NOMO-1 treated with DMSO at 0.1 percent for 48 hours (cell line): ENCODE data around the gene JDP2.
A peak's percentile ranks its signal among the peaks of the same experiment; 100 is the strongest.

Experiments used
- DNase-seq: peaks from one replicate; lab custom pipeline; 2025; ENCODE audit not compliant: unreplicated experiment; lab: John Stamatoyannopoulos, UW

The JDP2 gene

DNA sequence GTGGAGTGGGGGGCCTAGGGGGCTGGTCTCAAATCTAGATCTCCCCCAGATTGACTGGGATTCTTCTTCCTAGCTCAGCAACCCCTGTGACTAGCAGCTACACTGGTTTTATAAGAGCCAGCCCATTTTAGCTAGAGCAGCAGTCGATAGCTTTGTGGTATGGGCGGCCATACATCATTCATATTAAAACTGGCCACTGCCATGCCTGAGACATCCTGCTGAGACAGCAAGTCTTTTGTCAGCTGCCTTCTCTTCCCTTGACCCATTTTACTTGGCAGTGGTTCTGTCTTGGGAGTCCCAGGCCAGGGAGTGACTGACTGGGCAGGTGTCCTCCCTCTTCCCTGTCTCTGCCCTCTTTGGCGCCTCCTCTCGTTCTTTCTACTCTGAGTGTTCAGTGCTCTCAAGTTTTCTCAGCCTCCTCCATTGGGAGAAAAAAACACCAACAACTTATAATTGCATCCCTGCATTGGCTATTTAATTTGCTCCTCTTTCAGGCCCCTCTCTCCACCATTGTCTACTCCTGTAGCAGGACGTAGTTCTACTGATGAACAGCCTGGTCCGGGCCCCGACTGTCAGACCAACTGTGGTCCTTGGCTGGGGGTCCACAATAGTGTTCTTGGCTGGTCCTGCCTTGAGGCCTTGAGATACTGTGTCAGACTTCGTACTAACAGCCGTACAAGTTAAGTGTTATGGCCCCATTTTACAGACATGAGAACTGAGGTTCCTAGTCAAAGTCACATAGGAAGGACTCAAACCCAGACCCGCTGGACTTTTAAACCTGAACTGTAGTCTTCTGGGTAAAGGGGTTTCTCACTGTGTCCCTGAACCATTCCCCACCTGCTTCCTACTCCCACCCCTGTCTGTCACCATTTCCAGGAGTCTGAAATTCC lies 18.3 kb upstream of the JDP2 start:
- no peak for DNase-seq

DNA sequence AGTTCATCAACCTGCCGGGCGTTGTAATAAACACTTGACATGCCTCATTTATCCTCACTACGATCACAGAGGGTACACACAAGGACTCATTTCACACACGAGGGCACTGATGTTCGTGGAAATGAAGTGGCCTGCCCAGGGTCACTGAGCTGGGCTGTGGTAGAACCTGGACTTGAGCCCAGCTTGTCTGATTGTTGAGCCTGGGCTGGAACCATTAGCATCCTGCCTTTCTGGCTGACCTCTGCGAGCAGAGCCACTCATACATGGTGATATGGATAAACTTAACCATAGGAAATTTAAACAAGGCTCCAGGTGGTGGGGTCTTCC lies 16.6 kb upstream of the JDP2 start:
- no peak for DNase-seq

DNA sequence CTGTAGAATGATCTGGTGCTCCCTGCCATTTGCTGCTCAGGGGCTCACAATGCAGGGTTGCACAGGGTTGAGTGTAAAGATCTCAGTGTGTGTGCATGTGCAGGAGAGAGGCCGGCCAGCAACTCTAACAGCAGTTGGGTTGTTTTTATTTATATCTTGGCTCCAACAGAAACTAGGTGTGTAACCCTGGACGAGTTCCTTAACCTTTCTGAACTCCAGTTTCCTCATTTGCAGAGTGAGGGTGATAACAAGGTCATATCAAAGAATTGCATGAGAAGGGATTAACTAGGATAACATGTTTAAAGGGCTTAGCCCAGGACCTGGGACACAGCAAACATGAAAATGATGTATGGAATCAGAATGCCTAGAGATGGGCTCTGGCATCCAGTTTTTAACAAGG lies 14.8 kb upstream of the JDP2 start:
- DNase-seq = no peak

DNA sequence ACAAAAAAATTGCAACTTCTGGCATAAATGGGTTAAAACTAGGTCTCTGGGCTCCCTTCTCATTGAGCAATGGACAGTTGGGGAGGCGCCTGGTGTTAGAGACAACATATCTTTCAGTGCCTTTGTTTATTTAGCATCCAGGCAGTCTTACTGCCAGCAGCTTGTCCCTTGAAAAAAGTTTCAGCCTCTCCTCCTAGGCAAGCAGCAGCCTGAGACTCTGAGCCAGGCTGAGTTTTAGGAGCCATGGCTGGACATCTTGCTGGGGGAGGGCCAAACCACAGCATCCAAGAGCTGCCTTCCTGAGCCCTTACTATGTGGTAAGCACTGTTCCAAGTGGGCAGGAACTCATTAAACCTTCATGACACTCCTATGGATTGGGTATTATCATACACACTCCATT lies 10.1 kb upstream of the JDP2 start:
- no peak for DNase-seq

DNA sequence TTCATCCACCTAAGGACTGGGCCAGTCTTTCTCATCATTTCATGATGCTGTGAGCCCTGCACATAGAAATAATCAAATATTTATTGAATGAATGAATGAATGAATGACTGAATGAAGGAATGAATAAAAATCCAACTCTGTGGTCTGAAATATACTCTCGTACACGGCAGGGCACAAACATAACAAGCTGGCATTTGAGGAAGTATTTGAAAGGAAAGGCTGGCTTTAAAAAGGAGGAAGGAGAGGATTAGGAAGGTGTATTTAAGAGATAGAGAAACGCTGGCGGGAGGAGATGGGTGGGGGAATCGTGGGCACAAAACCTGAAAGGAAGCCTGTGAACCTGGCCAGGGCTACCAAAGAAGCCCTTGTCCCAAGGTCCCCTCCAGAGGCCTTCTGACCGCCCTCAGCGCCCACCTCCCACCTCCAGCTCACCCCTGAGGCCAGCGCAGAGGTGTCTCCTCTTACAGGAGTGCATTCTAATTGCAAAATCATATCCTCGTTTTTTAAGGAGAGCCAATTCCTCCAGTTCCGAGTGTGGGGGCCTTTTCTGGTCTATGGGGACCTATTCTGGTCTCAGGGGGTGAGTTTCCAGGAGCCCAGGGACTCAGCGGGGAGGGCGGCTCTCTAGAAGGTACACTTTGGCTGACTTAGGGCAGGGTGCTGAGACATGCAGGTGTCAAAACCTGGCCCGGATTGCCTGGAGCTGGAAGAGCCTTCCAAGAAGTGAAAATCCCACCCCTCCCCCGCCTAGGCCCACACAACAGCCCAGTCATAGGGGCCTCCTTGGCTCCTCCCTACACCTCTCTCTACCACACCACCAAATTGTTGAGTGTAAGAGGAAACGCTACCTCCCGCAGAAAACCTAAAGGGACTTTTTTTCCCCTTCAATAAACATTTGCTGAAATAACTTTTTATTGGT lies 8.7 kb upstream of the JDP2 start:
- DNase-seq = peak; percentile 68

DNA sequence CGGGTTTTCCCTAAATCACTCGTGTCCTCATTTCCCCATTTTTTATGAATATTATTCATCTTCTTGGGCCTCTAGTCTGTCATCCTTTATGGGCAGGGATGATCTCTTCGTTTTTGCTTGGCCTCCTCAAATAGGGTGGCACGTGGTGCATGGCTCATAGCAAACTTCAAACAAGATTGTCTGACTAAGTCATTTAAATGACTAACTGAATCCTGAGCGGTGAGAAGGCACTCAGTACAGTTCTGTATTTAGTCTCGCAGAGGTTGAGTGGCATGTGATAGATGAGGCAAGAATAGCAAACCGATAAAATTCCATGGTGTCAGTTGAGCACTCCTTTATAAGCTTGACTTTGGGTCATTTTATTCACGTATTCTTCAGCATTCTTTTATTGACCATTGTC lies 5.7 kb upstream of the JDP2 start:
- DNase-seq = peak; percentile 74

DNA sequence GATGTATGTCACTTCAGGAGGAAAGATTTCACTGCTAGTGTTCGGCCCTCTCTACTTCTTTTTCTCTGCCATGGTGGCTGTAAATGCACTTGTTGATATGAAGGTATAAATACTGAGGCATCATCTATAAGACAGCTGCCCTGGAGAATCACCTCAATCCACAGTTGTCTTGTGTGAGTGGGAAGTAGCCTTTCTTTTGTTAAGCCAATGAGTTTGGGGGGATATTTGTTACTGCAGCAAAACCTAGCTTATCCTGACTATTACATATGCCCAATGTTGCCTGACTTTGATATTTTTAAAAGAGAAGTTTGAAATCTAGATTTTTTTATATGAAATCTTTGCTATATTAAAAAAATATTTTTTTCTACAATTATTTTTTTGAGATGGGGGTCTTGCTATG lies 3.3 kb upstream of the JDP2 start:
- no peak for DNase-seq

DNA sequence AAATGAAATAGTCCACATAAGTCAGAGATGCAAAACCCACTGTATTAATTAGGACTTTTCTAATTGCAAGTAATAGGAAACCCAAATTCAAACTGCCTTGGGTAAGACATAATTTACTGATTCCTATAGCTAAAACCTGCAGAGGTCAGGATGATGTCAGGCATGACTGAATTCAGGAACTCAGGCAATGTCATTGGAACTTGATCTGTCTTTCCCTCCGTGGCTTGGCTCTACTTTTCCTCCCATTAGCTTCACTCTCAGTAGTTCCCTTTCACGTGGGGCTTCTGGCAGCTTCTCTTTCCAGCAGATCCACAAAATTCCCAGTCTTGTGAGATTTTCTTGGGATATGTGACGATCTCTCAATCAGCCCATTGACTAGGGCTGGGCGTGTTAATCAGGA lies 2.4 kb upstream of the JDP2 start:
- no peak for DNase-seq

DNA sequence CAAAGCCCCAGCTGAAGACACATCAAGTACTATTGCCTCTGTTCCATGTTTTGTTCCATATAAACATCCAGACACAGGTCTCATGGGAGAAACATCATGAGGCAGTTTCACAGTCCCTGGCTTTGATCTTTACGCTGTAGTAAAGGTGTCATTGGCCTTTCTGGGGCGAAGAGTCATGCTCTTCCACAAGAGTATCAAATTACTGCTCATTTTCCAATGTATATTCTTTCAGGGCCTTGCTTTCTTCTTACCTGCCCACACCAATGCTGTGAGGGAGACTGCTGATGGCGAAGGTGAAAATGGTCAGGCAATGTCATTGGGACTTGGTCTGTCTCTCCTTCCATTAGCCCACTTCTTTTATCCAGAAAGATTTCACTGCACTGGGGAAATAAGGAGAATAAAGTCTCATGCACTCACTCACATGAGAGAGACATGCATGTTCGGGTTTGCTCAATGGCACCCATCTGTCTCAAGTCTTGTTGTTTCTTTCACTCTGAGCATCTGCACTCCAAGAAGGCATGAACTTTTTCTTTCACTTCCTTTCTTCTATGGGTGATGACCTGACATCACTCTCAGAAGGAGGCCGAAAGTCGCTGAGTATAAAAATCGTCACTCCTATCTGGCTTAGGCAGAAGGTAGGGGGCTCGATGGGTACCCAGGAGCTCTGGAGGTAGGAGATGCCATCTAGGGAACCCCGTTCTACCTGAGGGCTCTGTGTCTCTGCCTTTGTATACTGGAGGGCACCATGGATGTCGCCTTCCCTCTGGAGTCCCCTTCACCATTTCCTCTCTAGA lies 1.3 kb upstream of the JDP2 start:
- peak; percentile 82 for DNase-seq

DNA sequence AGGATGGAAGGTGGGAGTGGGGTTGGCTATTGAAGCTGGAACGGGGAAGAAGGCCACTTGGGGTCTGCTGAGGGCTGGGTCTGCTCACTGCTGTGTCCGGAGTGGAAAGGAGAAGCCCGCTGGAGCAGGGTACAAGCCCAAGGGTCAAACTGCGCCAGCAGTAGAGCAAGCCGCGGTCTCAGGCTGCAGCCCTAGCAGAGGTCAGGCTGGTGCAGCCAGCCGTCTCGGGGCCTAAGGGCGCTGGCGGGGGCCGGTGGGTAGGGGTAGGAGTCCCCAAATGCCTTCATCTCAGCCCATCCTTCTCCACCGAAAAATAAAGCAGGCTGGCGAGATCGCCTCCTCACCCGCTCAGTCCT lies 718 bp upstream of the JDP2 start:
- no peak for DNase-seq

DNA sequence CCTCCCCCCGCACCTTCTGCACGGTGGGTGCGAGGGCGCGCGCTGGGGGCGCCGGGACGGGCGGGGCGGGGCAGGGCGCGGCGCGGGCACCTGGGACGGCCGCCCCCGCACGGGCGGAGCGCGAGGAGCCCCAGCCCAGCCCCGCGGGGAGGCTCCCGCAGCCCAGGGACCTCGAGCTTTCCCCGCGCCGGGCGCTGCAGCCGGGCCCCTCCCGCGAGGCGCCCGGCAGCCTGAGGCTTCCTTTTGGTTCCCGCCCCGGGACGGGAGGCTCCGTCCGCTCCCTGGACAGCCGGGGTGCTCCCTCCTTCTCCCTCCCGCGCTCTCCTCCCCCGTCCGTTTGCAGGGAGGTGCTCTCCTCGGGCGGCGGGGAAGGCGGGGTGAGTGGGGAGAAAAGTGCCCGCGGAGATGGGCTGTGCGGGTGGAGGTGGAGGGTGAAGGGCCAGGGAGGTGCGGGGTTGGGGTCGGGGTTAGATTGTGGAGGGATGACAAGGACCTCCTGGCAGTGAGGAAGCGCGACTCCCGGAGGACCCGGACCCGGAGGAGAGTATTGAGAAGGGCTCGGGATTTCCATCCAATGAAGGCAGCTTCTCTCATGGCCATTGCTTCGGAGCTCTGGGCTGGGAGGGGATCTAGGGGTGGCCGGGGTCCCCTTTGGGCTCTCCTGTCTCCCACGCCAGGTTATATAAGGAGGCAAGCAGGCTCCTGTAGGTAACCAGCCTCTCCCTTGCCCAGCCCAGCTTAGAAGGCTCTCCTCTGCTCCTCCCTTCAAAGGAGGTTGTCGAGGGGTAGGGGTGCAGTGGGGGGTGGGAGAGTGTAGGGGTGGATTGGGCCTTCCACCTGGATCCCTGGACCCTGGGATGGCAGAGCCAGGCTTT lies 645 bp downstream of the JDP2 start:
- DNase-seq = no peak

DNA sequence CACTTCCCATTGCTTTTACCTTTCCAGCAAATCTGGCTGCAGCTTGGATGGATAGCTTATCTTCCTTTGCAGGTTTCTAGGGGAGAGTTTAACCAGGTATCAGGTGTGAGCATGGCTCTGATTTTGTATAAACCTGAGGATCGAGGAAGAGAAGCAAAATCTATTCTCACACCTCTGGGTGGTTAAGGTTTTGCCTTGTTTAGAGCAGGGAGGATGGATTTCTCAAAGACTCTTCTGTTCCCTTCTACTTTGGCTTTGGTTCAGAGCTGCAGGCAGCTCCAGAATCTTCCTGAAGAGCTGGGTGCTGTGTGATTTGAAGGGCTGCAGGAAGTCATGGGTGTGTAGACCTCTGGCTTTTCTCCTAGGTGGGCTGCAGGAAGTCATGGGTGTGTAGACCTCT lies 1.7 kb downstream of the JDP2 start:
- no peak for DNase-seq

DNA sequence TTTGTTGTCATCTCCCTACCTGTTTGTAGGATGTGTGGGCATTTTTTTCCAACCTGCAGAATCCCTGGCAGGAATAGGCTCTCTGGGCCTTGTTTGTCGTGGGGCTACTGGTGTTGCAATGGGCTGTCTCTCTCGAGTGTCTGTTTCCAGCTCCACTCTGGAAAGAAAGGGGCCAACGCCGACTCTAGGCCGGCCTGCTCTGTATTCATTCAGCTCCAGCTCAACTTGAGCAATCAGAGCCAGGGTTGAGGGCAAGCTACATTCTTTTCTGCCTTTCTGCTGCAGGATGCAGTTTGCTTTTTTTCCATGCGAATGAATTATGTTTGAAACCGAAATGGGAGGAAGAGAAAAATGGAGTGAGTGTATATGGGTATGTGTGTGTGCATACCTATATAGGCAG lies 2.3 kb downstream of the JDP2 start:
- no peak for DNase-seq

DNA sequence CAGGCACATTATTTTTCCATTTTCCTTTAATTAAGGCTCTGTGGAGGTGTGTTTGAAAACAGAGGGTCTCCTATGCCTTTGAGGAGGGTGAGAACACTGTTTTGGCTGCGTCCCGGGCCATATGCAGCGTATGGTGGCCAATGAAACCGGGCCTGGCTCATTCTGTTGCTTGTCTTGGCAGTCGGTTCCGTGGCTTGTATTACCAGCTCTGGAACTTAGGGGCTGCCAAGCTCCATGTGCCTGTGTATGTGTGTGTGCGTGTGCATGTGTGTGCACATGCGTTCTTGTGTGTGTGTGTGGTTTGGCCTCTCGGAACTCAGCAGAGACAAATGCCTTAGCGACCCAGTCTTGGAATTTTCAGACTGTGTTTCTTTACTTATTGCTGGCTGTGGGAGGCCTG lies 2.7 kb downstream of the JDP2 start:
- DNase-seq = no peak

DNA sequence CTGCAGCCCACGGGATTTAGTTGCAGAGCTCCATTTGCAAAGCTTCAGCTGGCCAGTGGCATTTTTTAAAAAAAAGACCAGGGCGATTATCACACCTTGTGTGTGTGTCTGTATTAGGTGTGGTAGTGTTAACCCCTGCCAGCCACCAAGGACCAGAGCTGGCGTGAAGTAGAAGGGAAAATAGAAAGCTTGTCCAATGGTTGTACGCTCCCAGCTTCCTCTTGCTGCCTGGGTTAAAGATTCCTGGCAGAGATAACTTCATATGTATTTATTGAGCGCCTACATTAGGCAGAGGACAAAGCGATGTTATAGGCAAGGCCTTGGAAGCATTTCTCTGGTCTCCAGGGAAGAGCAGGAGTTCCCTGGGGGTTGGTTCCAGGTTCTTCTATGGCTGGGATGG lies 3.2 kb downstream of the JDP2 start:
- no peak for DNase-seq

DNA sequence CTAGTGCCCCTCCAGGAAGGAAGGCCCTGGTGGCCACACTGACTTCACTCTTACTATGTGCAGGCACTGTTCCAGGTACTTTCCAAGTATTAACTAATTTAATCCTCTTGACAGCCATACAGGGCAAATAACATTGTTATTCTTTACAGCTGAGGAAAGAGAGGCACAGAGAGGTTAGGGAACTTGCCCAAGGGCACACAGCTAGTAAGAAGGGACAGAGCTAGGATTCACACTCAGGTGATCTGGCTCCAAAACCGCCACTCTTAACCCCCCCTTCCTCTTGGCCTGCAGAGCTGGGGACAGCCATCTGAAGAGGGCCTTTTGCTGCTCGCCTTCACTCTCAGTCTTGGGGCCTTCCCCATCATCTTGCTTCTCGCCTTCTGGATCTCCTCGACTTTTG lies 4.0 kb downstream of the JDP2 start:
- DNase-seq = no peak

DNA sequence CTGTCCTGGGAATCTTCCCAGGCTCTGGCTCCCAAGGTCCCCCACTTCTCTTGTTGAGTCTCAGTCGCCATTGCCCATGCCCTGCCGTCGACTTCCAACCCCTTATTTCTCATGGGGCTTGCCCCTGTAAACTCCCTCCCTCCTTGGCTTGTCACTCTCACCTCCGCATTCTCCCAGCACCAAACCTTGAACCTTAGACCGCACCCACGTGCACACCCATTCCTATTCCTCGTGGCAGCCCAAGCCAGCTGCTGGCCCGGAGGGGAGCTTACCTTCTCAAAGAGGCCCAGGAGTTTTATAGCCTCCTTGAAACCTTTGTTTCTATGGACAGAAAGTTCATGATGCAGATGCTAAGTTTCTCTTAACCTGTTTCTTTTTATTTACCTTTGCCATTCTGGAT lies 4.6 kb downstream of the JDP2 start:
- DNase-seq = no peak

DNA sequence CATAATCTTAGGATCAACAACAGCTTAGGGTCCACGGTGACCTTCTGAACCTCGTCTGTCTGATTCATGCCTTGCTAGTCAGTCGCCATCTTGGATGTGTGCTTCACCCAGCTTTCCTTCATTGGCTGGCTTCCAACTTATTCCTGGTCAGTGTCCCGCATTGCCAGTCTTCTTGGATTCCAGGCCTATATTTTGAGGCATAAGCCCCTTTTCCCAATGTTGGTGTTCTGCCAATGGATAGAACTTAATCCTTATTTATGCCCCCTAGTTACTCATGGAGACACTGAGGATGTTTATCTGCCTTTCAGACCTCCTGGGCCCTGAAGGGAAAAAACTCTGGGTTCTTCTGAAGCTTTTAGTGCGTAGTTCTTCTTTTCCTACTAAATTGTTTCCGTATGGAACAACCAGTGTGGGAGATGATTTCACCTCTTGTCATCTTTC lies 5.8 kb downstream of the JDP2 start:
- DNase-seq = no peak

DNA sequence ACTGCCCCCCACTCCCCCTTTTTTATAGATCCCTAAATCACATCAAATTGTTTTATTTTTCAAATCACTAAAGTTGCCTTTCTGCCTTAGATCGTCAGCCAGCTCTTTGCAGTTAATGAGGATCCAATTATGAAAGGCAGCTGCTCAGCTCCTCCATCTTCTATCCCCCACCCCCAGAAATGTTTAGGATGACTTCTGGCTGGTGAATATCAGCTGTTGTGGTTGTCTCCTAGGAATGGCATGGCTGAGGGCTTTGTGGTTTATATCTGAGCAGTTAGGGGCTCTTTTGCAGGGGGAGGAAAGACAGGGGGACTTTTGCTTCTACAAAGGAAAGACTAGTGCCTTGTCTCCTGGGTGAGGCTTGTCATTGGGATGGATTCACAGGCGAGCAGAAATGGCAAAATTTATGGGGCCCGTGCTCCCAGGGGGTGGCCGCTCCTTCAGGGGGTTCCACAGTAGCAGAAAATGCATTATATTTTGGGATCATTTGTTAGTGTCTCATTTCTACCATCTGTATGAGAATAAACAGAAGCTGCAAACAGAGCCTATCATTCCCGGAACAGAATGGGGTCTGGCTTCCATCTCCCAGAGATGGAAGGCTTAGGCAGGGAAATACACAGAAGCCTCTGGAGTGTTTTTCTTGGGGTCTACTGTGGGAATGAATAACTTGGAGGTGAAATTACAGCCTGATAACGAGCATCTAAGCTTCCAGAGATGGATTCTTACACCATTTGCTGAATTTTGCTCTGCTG lies 6.5 kb downstream of the JDP2 start:
- DNase-seq = no peak

DNA sequence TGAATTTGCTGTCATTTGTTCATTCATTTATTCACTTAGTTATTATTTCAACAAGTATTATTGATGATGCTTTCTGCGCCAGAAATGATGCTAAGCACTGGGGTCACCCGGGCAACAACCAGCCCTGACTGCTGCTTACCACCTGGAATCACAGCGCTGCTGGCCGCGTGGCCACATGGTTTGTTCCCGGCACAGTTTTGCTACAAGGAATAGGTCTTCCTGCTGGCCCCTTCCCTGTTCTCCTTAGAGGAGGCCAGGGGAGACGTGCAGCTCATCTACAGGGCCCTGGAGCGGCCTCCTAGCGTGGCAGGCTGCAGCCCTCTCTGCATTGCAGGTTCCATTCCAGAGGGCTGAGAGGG lies 7.0 kb downstream of the JDP2 start:
- DNase-seq = no peak
